Measurements from ENCODE around the gene SAA4.
"Not testable (repeated sequence)": the region's sequence is repeated elsewhere in the genome, so short reads cannot be mapped to it uniquely, and the experiment has no call there.

GRCh38 chr11:18246379-18247190, 10.0 kb upstream of the SAA4 start:
- TF ChIP-seq CTCF, POLR2A (IDR thresholded peaks at IDR 0.05): not testable (repeated sequence)
